Bronchial epithelial cell (primary cell): ENCODE measurements around the gene ODR4. TPM values are rescaled to one million over a fixed set of nuclear protein-coding genes. Genes with fewer than 3 reads are reported as not detected.
A peak's percentile ranks its signal among the peaks of the same experiment; 100 is the strongest.

Source experiments
- DNase-seq: peaks from one replicate; pipeline ENCODE4 v3.0.0-alpha.2; 2010; ENCODE audit warnings: low read depth
- FAIRE-seq: peaks from 2 replicates; lab custom pipeline; 2011; peaks lifted over from hg19 to GRCh38; lab: Jason Lieb, UNC
- H3K27me3 ChIP-seq: 2 replicates; pipeline ENCODE4 v1.5.1; 2011; ENCODE audit warnings: low read length; ENCODE audit not compliant: control insufficient read depth, insufficient read depth
- H3K36me3 ChIP-seq: 2 replicates; pipeline ENCODE4 v1.5.1; 2011; ENCODE audit warnings: low read length; ENCODE audit not compliant: control insufficient read depth, insufficient read depth
- H3K4me3 ChIP-seq: 2 replicates; pipeline ENCODE4 v1.5.1; 2011; ENCODE audit warnings: mild to moderate bottlenecking, low read depth, low read length, control low read depth
- CTCF ChIP-seq: IDR thresholded peaks from 2 replicates; pipeline ENCODE4 v1.5.1; 2011; ENCODE audit warnings: mild to moderate bottlenecking, moderate library complexity, low read length, control low read depth, inconsistent platforms; ENCODE audit not compliant: insufficient read depth, severe bottlenecking
- total RNA-seq: library from RNA; depleted of rRNA; stranded (reverse); fragments of >200 nt; gene quantifications from 2 replicates; pipeline ENCODE4 v1.2.1, GENCODE V29; 2014

Gene ODR4
- total RNA-seq, 1 donor from 2014 or later, result 21.9 TPM

GRCh38 chr1:186426118-186426517, 50.5 kb downstream of the ODR4 start:
- FAIRE-seq (peak; percentile 55), DNase-seq (no peak)
- Histone ChIP-seq H3K36me3 (no peaks in the 10 kb centered on the region), H3K4me3 (no peak overlapping the region), H3K27me3 (no peaks in the 10 kb centered on the region)
- no peak for TF ChIP-seq CTCF

- DNase-seq (no peak), FAIRE-seq (no peak)
- no peak for TF ChIP-seq CTCF
- no peak overlapping the region for H3K4me3 ChIP-seq
- no peaks in the 10 kb centered on the region for H3K36me3 ChIP-seq
- H3K27me3 ChIP-seq, result no peaks in the 10 kb centered on the region
Measured at GRCh38 chr1:186429017-186429416, 53.4 kb downstream of the ODR4 start.

GRCh38 chr1:186435336-186435735, 59.7 kb downstream of the ODR4 start:
- Histone ChIP-seq H3K27me3 (no peaks in the 10 kb centered on the region), H3K4me3 (no peak overlapping the region), H3K36me3 (no peaks in the 10 kb centered on the region)
- no peak for TF ChIP-seq CTCF
- peak; percentile 67 for DNase-seq
- no peak for FAIRE-seq

- Histone ChIP-seq H3K4me3 (no peak overlapping the region), H3K27me3 (no peaks in the 10 kb centered on the region), H3K36me3 (no peaks in the 10 kb centered on the region)
- TF ChIP-seq CTCF, result no peak
- DNase-seq, result no peak
- FAIRE-seq, result no peak
Measured at GRCh38 chr1:186438567-186438966, 62.9 kb downstream of the ODR4 start.

- FAIRE-seq, result no peak
- TF ChIP-seq CTCF, result no peak
- Histone ChIP-seq H3K4me3 (no peak overlapping the region), H3K27me3 (no peaks in the 10 kb centered on the region), H3K36me3 (no peaks in the 10 kb centered on the region)
- peak; percentile 87 for DNase-seq
Measured at GRCh38 chr1:186440584-186440983, 64.9 kb downstream of the ODR4 start.

- FAIRE-seq (no peak), DNase-seq (peak; percentile 15)
- no peaks in the 10 kb centered on the region for H3K27me3 ChIP-seq
Measured at GRCh38 chr1:186442651-186443375, 67.2 kb downstream of the ODR4 start.

More at GRCh38 chr1:186442651-186443375, 67.2 kb downstream of the ODR4 start:
- no peak for TF ChIP-seq CTCF
- Histone ChIP-seq H3K4me3 (no peak overlapping the region), H3K36me3 (no peaks in the 10 kb centered on the region)
